Thoracic aorta (tissue), 2 donors: ENCODE data around the gene STUM. TPM values are rescaled to one million over a fixed set of nuclear protein-coding genes. Genes with fewer than 3 reads are reported as not detected.

Experiments used
- ATAC-seq: fragments of 150-250 bp; one replicate; pipeline ENCODE4 v1.8.0; 2017; ENCODE audit warnings: low read depth; ENCODE audit not compliant: insufficient number of reproducible peaks, low FRiP score
- DNase-seq: peaks from one replicate; pipeline ENCODE4 v3.0.0-alpha.2; 2020; ENCODE audit warnings: low spot score
- H3K27ac ChIP-seq, 2 donors: fragments of 200-600 bp; sonication (generic); 1 replicate in 1 of 2; 2 replicates in 1 of 2; pipeline ENCODE4 v1.5.1; 2016; ENCODE audit warnings: mild to moderate bottlenecking in 2 of 2, moderate library complexity in 2 of 2
- H3K27me3 ChIP-seq: fragments of 200-600 bp; sonication (generic); replicated peaks from 2 replicates; pipeline ENCODE4 v1.6.0; 2016; ENCODE audit warnings: mild to moderate bottlenecking; ENCODE audit not compliant: insufficient read depth
- H3K36me3 ChIP-seq: fragments of 200-600 bp; sonication (generic); one replicate; pipeline ENCODE4 v1.5.1; 2016
- H3K4me1 ChIP-seq, 2 donors: fragments of 200-600 bp; sonication (generic); 1 replicate in 1 of 2; 2 replicates in 1 of 2; pipeline versions ENCODE4 v1.5.1 to v1.6.0; 2016; ENCODE audit warnings: low read depth in 2 of 2, mild to moderate bottlenecking in 1 of 2; ENCODE audit not compliant: control insufficient read depth in 1 of 2
- H3K4me3 ChIP-seq: fragments of 200-600 bp; sonication (generic); 2 replicates; pipeline ENCODE4 v1.5.1; 2016; ENCODE audit warnings: mild to moderate bottlenecking
- H3K9me3 ChIP-seq: fragments of 200-600 bp; sonication (generic); 2 replicates; pipeline ENCODE4 v1.5.1; 2016
- CTCF ChIP-seq: fragments of 200-600 bp; sonication (generic); IDR thresholded peaks from one replicate; pipeline ENCODE4 v1.5.1; 2019; ENCODE audit warnings: antibody characterized with exemption
- total RNA-seq, 2 donors: library from RNA; depleted of rRNA; stranded (reverse); fragments of >200 nt; gene quantifications; one replicate each; pipeline versions ENCODE4 v1.1.0 to v1.2.3, GENCODE V29; 2016

STUM gene
- total RNA-seq, 2 donors from 2014 or later, result 0.41 to 1.6 TPM

DNA sequence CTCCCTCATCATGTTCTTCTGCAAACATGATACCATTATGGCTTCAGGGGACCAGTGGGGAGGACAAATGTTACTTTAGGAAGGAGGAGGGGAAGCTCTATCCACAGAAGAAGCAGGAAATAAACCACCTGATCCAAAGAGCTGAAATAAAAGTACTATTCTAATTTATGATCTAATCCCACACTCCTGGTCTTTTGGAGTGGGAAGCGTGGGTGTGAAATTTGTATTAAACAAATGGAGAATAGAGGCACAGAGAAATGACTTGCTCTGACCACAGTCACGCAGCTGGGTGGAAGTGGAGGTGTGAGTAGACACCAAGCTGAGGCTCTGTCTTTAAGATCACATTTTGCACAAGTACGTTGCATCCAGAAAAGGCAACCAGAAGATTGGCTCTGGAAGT is 14.5 kb upstream of the STUM start:
- Histone ChIP-seq H3K27me3 (no peaks in the 10 kb centered on the region), H3K4me1 (no peaks in the 10 kb centered on the region), H3K27ac (no peak overlapping the region), H3K36me3 (no peaks in the 10 kb centered on the region), H3K4me3 (no peak overlapping the region), H3K9me3 (no peaks in the 10 kb centered on the region)
- TF ChIP-seq CTCF, result no peak
- ATAC-seq, result no peak
- DNase-seq, result no peak

DNA sequence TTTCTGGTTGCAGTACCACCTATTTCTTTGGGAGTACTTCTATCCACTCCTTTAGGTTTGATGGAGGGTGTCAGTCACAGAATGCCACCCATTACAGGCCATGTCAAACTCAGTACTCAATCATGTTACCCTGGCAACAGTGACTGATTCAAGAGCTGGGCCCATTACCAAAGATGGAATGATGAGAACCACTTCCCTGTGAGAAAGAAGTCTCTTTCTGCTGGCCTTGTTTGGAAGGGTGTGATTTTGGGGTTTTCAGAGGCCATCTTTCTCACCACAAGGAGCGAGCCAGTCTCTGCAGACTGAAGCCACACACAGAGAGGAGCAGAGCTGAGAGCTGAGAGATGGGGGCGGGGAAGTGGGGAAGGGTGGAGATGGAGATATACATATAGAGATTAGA is 13.9 kb upstream of the STUM start:
- no peak for ATAC-seq
- no peak for TF ChIP-seq CTCF
- Histone ChIP-seq H3K27ac (no peak overlapping the region), H3K4me3 (no peak overlapping the region), H3K36me3 (no peaks in the 10 kb centered on the region), H3K9me3 (no peaks in the 10 kb centered on the region), H3K27me3 (no peaks in the 10 kb centered on the region), H3K4me1 (no peaks in the 10 kb centered on the region)
- DNase-seq, result no peak

DNA sequence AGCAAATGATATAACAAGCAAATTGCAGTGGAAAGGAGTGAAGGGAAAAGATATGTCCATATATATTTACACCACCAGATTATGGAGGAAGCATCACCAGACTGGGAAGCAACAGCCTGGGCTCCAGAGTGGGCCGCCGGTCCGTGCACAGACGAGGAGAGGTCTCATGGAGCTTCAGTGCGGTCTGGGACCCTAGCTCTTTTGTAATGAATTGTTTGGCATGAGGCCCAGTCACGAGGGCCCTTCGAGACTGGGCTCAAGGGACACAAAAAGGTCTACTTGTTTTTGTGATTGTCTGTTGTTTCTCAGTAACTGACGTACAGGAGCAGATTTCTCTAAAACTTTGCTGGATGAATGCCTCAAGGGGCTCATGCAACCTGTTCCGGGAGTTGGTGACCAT is 12.9 kb upstream of the STUM start:
- Histone ChIP-seq H3K36me3 (no peaks in the 10 kb centered on the region), H3K9me3 (no peaks in the 10 kb centered on the region), H3K4me1 (no peaks in the 10 kb centered on the region), H3K4me3 (no peak overlapping the region), H3K27ac (no peak overlapping the region), H3K27me3 (no peaks in the 10 kb centered on the region)
- DNase-seq (no peak), ATAC-seq (no peak)
- TF ChIP-seq CTCF, result no peak

DNA sequence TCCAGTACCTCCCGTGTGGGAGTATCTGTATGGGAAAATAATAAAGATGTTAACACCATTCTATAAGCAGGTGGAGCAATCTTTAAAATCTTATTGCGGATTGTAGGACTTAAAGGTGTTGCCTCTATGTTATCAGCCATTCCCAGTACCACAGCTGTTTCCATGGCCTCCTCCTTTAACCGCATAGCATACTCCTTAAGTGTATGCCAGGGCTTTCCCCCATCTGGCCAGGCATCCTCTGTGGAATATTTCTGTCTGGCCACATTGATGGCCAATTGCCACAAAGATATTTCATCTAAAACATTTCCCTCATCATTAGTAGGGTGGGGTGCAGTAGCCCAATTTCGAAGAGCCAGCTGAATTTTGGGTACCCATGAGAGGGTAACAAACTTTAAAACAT is 7.3 kb upstream of the STUM start:
- Histone ChIP-seq H3K9me3 (no peaks in the 10 kb centered on the region), H3K27ac (no peak overlapping the region), H3K4me1 (peaks cover 0 to 8% of the 10 kb centered on the region in 2 donors), H3K36me3 (no peaks in the 10 kb centered on the region), H3K4me3 (no peak overlapping the region), H3K27me3 (no peaks in the 10 kb centered on the region)
- TF ChIP-seq CTCF, result no peak
- DNase-seq (no peak), ATAC-seq (no peak)

DNA sequence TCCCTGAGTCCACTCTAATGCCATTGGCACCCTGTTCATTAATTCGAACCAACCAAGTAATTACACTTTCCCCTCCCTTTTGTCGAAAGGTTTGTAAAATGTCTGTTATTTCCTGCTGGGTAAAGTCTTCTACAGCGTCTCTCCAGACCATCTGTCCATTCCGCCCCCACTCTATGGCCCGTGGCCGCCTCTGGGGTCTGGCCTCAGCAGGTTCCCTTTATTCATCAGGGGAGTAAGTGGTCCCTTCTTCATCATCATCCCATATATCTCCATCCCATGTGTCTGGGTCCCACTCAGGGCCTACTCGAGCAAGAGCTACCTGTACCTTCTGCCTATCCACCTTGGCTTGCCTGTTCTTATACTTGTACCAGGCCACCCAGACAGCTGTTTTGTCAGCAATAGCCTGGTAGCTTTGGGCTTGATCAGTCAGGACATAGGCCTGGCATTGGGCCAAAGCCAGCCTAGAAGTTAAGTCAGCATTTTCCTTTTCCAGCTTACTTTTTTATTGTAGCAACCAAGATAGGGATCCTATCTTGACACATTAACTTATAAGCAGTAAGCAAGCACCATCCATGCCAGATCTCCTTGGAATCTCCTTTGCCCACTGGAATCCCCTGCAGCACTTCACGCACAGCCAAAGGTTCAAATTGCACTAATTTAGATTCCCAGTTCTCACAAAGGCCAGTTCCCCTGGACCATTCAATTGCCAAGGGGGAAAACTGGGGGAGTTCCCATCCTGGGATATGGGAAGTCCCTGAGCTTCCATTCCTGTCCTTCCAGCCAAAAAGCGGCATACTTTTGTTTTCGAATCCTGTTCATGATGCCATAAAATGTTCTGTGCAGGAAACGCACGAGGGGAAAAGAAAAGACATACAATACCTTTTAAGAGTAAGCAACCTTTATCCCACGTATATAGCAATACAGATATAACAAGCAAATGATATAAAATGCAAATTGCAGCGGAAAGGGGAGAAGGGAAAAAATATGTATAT is 6.6 kb upstream of the STUM start:
- ATAC-seq (no peak), DNase-seq (no peak)
- Histone ChIP-seq H3K4me3 (no peak overlapping the region), H3K4me1 (peaks cover 0 to 8% of the 10 kb centered on the region in 2 donors), H3K27me3 (no peaks in the 10 kb centered on the region), H3K36me3 (no peaks in the 10 kb centered on the region), H3K27ac (no peak overlapping the region), H3K9me3 (no peaks in the 10 kb centered on the region)
- no peak for TF ChIP-seq CTCF
